ENCODE data around the gene CHD6. TPM values are rescaled to one million over a fixed set of nuclear protein-coding genes. Genes with fewer than 3 reads are reported as not detected.

Gene CHD6
- total and polyA plus RNA-seq, 8 donors, result 27.7 to 68.6 (median 52.4) TPM

- H3K27ac ChIP-seq, result no peak overlapping the region
- peaks cover 0 to 35% of the 10 kb centered on the region in 2 donors for H3K27me3 ChIP-seq
- peaks cover 0 to 8% of the 10 kb centered on the region in 2 donors for H3K9me3 ChIP-seq
- H3K4me3 ChIP-seq, result no peak overlapping the region
- H3K4me1 ChIP-seq, result no peaks in the 10 kb centered on the region
- H3K36me3 ChIP-seq, result no peaks in the 10 kb centered on the region
- DNase-seq (no peak), ATAC-seq (no peak)
- TF ChIP-seq, protein P1, sequence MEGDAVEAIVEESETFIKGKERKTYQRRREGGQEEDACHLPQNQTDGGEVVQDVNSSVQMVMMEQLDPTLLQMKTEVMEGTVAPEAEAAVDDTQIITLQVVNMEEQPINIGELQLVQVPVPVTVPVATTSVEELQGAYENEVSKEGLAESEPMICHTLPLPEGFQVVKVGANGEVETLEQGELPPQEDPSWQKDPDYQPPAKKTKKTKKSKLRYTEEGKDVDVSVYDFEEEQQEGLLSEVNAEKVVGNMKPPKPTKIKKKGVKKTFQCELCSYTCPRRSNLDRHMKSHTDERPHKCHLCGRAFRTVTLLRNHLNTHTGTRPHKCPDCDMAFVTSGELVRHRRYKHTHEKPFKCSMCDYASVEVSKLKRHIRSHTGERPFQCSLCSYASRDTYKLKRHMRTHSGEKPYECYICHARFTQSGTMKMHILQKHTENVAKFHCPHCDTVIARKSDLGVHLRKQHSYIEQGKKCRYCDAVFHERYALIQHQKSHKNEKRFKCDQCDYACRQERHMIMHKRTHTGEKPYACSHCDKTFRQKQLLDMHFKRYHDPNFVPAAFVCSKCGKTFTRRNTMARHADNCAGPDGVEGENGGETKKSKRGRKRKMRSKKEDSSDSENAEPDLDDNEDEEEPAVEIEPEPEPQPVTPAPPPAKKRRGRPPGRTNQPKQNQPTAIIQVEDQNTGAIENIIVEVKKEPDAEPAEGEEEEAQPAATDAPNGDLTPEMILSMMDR (IDR thresholded peaks at IDR 0.05), result no peak
- intact Hi-C loops (cut with DNase I), result no loop called here
These were observed 241.8 kb downstream of the CHD6 start for GRCh38 chr20:41376349-41376748.

GRCh38 chr20:41375846-41376245 is 242.3 kb downstream of the CHD6 start:
- TF ChIP-seq, protein P1 (IDR thresholded peaks at IDR 0.05), result no peak
- ATAC-seq (no peak), DNase-seq (no peak)
- Histone ChIP-seq H3K36me3 (no peaks in the 10 kb centered on the region), H3K27me3 (peaks cover 0 to 35% of the 10 kb centered on the region in 2 donors), H3K4me3 (no peak overlapping the region), H3K27ac (no peak overlapping the region), H3K4me1 (no peaks in the 10 kb centered on the region), H3K9me3 (peaks cover 0 to 13% of the 10 kb centered on the region in 2 donors)
- intact Hi-C loops (cut with DNase I), result no loop called here

DNA sequence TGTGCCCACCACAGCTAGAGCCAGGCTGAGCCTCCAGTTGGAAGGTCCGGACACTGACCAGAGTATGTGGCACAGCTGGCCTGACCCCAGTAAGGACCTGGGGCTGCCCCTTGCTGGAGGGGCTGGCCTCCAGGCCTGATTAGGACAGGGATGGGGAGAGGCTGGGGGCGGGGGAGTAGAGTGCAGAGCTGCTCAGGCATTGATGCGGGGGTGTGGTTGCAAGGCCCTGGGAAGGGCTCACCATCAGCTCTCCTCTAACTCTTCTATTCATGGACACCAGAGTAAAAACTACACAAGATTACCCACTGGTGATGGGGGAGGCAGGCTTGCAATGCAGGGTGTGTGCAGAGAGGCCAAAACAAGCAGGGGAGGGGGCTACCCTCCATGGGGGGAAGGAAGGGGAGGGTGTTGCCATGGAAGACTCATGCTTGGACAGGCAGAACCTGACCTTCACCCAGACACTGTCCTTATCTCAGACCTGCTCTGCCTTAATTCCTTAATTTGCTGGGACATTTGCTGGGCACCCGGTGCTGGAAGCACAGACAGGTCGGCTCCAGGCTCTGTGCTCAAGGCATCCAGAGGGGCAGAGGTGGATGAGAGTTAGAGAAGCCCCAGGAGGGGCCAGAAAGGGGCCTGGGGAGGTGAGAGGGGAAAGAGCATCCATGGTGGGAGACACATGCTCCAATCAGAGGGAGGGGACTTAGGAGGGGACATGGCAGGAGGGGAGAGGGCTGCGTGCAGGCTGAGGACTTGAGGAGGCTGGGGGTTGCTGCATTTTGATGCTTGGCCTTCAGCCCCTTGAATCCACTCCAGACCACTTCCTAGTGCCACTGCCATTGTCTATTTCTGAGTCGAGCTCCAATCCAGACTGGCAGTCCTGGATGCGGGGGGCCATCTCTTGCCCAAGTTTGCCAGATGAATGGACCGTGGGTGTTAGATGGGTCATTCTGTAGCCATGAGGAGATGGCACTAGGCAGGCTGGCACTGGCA is 244.0 kb downstream of the CHD6 start:
- Histone ChIP-seq H3K27me3 (peaks cover 0 to 44% of the 10 kb centered on the region in 2 donors), H3K36me3 (no peaks in the 10 kb centered on the region), H3K4me3 (no peak overlapping the region), H3K27ac (no peak overlapping the region), H3K9me3 (peaks cover 0 to 14% of the 10 kb centered on the region in 2 donors), H3K4me1 (no peaks in the 10 kb centered on the region)
- TF ChIP-seq, protein P1 (IDR thresholded peaks at IDR 0.05), result no peak
- no peak for ATAC-seq
- DNase-seq, result no peak
- intact Hi-C loops (cut with DNase I), result no loop called here

DNA sequence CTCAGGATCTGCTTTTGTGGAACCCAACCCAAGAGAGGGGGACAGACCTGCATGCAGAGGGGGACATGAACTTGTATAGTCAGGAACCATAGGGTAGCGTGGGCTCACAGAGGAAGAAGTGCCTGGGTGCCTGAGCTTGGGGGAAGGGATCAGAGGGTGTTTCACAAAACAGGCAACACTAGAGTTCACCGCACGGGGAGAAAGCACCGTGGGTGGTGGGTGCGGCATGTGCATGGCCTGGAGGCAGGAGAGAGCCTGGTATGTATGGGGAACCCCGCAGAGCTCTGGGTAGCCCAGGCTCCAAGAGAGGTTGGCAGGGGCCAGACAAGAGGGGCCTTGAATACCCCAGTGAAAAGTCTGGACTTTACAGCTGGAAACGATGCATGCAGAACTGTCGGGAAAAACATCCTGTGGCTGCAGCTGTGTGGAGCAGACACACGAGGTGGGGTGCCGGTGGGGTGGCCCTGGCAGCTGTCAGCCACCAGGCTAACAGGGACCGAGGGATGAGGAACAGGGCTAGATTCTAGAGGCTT is 244.9 kb downstream of the CHD6 start:
- H3K4me1 ChIP-seq, result no peaks in the 10 kb centered on the region
- no peak overlapping the region for H3K27ac ChIP-seq
- no peak for ATAC-seq
- H3K27me3 ChIP-seq, result peaks cover 0 to 49% of the 10 kb centered on the region in 2 donors
- H3K36me3 ChIP-seq, result no peaks in the 10 kb centered on the region
- no peak overlapping the region for H3K4me3 ChIP-seq
- TF ChIP-seq, protein P1 (IDR thresholded peaks at IDR 0.05), result no peak
- intact Hi-C loops (cut with DNase I), result no loop called here
- DNase-seq, result no peak
- H3K9me3 ChIP-seq, result peaks cover 0 to 14% of the 10 kb centered on the region in 2 donors

GRCh38 chr20:41371371-41371770 is 246.8 kb downstream of the CHD6 start:
- Histone ChIP-seq H3K4me3 (no peak overlapping the region), H3K27me3 (peaks cover 14 to 52% of the 10 kb centered on the region in 2 donors), H3K36me3 (no peaks in the 10 kb centered on the region), H3K4me1 (no peaks in the 10 kb centered on the region), H3K9me3 (peaks cover 0 to 14% of the 10 kb centered on the region in 2 donors), H3K27ac (no peak overlapping the region)
- TF ChIP-seq, protein P1 (IDR thresholded peaks at IDR 0.05), result no peak
- intact Hi-C loops (cut with DNase I), result no loop called here
- DNase-seq (no peak), ATAC-seq (no peak)
